BLaER1 treated with 17β-estradiol and CSF1 and Interleukin-3, amounts not matched to agents 10 nM and 100 nM (cell line): ENCODE data around the gene ZC3H8.

Source experiments
- H3K27ac ChIP-seq, 11 experiments: shearing (Covaris generic); formaldehyde crosslinking; 2 replicates each; pipeline ENCODE4 v1.8.1; 2022
- H3K27me3 ChIP-seq, 11 experiments: shearing (Covaris generic); formaldehyde crosslinking; 2 replicates each; pipeline ENCODE4 v1.8.1; 2022
- H3K36me3 ChIP-seq, 11 experiments: shearing (Covaris generic); formaldehyde crosslinking; 2 replicates each; pipeline ENCODE4 v1.8.1; 2022
- H3K4me1 ChIP-seq, 10 experiments: shearing (Covaris generic); formaldehyde crosslinking; 2 replicates each; pipeline ENCODE4 v1.8.1; 2022
- H3K4me2 ChIP-seq, 11 experiments: shearing (Covaris generic); formaldehyde crosslinking; 2 replicates each; pipeline ENCODE4 v1.8.1; 2022
- H3K4me3 ChIP-seq, 10 experiments: shearing (Covaris generic); formaldehyde crosslinking; 2 replicates each; pipeline ENCODE4 v1.8.1; 2022
- H3K9ac ChIP-seq, 11 experiments: shearing (Covaris generic); formaldehyde crosslinking; 2 replicates each; pipeline ENCODE4 v1.8.1; 2022
- H3K9me3 ChIP-seq, 11 experiments: shearing (Covaris generic); formaldehyde crosslinking; replicated peaks in 1 of 11; 2 replicates each; pipeline ENCODE4 v1.8.1; 2022
- H4K20me1 ChIP-seq, 11 experiments: shearing (Covaris generic); formaldehyde crosslinking; 2 replicates each; pipeline ENCODE4 v1.8.1; 2022
- Cebpa-rat ChIP-seq, 11 experiments: shearing (Covaris generic); IDR thresholded peaks; 2 replicates each; pipeline ENCODE4 v1.8.1; 2022

The ZC3H8 gene

DNA sequence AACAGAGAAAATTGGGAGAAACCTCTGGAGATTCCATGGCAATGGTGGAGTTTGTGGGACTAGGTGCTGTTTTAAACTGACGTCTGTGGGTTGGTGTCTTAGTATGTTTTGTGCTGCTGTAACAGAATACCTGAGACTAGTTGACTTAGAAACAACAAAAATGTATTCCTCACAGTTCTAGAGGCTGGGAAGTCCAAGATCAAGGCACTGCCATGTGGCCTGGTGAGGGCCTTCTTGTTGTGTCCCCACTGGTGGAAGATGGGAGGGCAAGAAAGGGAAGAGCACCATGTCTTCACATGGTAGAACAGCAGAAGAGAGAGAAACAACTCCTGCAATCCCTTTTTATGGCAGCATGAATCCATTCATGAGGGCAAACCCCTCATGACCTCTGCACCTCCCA is 13.7 kb upstream of the ZC3H8 start:
- Histone ChIP-seq H3K27ac (no peak overlapping the region), H3K9ac (no peak overlapping the region), H3K4me1 (peaks cover 0 to 3% (median 0%) of the 10 kb centered on the region in 10 experiments; a peak in 4 of 20 replicates), H3K27me3 (no peaks in the 10 kb centered on the region), H3K36me3 (no peaks in the 10 kb centered on the region), H3K4me3 (no peak overlapping the region), H3K9me3 (peaks cover under 1 to 12% (median 6%) of the 10 kb centered on the region in 11 experiments; a peak in 15 of 22 replicates), H4K20me1 (no peaks in the 10 kb centered on the region), H3K4me2 (no peak overlapping the region)
- TF ChIP-seq Cebpa-rat (IDR thresholded peaks at IDR 0.05), result no peak

- Histone ChIP-seq H4K20me1 (no peaks in the 10 kb centered on the region), H3K36me3 (no peaks in the 10 kb centered on the region; a peak in 2 of 22 replicates), H3K4me1 (peaks cover 0 to 7% (median under 1%) of the 10 kb centered on the region in 10 experiments; a peak in 8 of 20 replicates), H3K9ac (no peak overlapping the region), H3K27ac (no peak overlapping the region), H3K4me3 (no peak overlapping the region), H3K4me2 (no peak overlapping the region), H3K27me3 (no peaks in the 10 kb centered on the region), H3K9me3 (peaks cover 19 to 24% (median 21%) of the 10 kb centered on the region in 11 experiments)
- no peak for TF ChIP-seq Cebpa-rat (IDR thresholded peaks at IDR 0.05)
Observed at GRCh38 chr2:112262876-112263275, 8.0 kb upstream of the ZC3H8 start.

DNA sequence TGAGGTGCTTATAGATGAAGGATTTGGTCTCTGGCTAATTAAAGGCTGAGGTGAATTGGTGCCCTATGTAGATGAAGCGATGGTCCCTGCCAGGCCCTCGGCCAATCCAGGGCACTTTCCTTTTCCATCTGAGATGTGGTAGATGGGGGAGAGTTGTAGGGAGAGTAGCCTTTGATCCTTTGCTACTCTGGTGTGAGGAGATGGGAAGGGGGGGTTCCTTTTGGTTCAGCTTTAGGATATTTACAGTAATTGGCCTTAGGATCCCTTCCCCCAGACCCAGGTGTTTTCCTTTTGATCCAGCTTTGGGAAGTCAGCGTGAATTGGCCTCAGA is 5.4 kb upstream of the ZC3H8 start:
- H3K4me2 ChIP-seq, result no peak overlapping the region

DNA sequence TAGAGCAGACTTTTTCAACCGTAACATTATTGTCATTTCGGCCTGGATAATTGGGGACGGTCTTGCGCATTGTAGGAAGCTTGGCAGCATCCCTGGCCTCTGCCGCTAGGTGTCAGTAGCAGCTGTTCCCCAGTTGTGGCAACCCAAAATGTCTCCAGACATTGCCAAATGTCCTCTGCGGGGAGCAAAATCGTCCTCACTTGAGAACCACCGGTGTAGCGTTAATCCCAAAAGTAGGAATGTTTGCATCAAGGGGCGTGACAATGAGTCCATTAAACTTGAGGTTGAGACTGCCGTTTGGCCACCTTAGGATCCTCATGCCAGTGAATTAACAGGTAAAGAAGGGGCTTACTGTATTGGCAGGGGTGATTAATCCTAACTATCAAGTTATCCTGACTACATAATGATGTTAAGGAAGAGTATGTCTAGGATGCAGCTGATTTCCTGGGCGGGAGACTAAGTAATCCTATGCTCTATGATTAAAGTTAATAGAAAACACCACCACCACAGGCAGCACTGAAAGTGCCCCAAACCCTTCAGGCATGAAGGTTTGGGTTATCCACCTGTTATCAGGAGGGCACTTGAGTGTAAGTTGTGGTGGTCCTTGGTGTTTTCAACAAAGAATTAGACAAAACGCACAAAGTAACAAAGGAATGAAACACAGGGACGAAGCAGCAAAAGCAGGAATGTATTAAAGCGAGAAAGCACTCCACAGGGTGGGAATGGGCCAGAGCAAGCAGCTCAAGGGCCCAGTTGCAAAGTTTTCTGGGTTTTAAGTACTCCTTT is 4.9 kb upstream of the ZC3H8 start:
- TF ChIP-seq Cebpa-rat (IDR thresholded peaks at IDR 0.05), result no peak
- H3K4me1 ChIP-seq, result peaks cover 10 to 31% (median 21%) of the 10 kb centered on the region in 10 experiments; a peak in 19 of 20 replicates
- no peak overlapping the region for H3K9ac ChIP-seq
- no peaks in the 10 kb centered on the region; a peak in 2 of 22 replicates for H3K36me3 ChIP-seq
- peaks cover 19 to 24% (median 21%) of the 10 kb centered on the region in 11 experiments for H3K9me3 ChIP-seq
- no peaks in the 10 kb centered on the region for H4K20me1 ChIP-seq
- H3K27me3 ChIP-seq, result no peaks in the 10 kb centered on the region
- no peak overlapping the region for H3K27ac ChIP-seq
- no peak overlapping the region for H3K4me3 ChIP-seq
- peak overlapping the region in 8 of 11 experiments; percentile 2 to 65 (median 26); a peak in 6 of 22 replicates for H3K4me2 ChIP-seq

More for the DNA sequence above, 5.4 kb upstream of the ZC3H8 start:
- H4K20me1 ChIP-seq, result no peaks in the 10 kb centered on the region
- H3K4me3 ChIP-seq, result no peak overlapping the region
- peaks cover 19 to 24% (median 21%) of the 10 kb centered on the region in 11 experiments for H3K9me3 ChIP-seq
- no peak for TF ChIP-seq Cebpa-rat (IDR thresholded peaks at IDR 0.05)
- H3K27ac ChIP-seq, result no peak overlapping the region
- H3K27me3 ChIP-seq, result no peaks in the 10 kb centered on the region
- no peak overlapping the region for H3K9ac ChIP-seq
- H3K36me3 ChIP-seq, result no peaks in the 10 kb centered on the region; a peak in 2 of 22 replicates
- H3K4me1 ChIP-seq, result peaks cover 8 to 29% (median 18%) of the 10 kb centered on the region in 10 experiments; a peak in 19 of 20 replicates

DNA sequence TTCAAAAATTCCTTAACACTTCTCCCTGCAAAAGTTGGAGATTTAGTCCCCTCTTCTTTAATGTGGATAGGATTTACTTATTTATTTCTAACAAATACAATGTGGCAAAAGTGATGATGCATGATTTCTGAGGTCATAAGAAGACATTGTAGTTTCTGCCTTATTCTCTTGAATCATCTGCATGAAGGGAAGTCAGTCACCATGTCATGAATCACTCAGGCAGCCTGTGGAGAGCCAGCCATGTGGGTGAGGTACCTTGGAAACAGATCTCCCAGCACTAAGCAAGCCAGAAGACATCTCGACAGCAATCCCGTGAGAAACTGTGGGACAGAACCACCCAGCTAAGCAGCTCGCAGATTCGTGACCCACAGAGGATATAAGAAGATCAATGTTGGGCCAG is 2.7 kb upstream of the ZC3H8 start:
- peak overlapping the region in 4 of 11 experiments; percentile 29 to 95 (median 64); a peak in 6 of 22 replicates for H3K4me2 ChIP-seq
- TF ChIP-seq Cebpa-rat (IDR thresholded peaks at IDR 0.05), result no peak
- peaks cover 9 to 14% (median 10%) of the 10 kb centered on the region in 11 experiments for H3K9me3 ChIP-seq

GRCh38 chr2:112256654-112257053 is 1.8 kb upstream of the ZC3H8 start:
- Histone ChIP-seq H3K4me2 (peak overlapping the region in 8 of 11 experiments; percentile 77 to 95 (median 93); a peak in 15 of 22 replicates), H3K9me3 (peaks cover 0 to 5% (median under 1%) of the 10 kb centered on the region in 11 experiments; a peak in 12 of 22 replicates), H3K4me1 (peaks cover 31 to 57% (median 44%) of the 10 kb centered on the region in 10 experiments), H3K36me3 (peaks cover 0 to 2% (median 0%) of the 10 kb centered on the region in 11 experiments; a peak in 3 of 22 replicates), H3K27me3 (no peaks in the 10 kb centered on the region), H3K27ac (no peak overlapping the region), H3K4me3 (no peak overlapping the region), H4K20me1 (peaks cover 0 to 7% (median 0%) of the 10 kb centered on the region in 11 experiments; a peak in 4 of 22 replicates), H3K9ac (no peak overlapping the region)
- TF ChIP-seq Cebpa-rat (IDR thresholded peaks at IDR 0.05), result no peak

More for the DNA sequence above, 2.7 kb upstream of the ZC3H8 start:
- Histone ChIP-seq H3K9ac (no peak overlapping the region), H4K20me1 (peaks cover 0 to 2% (median 0%) of the 10 kb centered on the region in 11 experiments; a peak in 3 of 22 replicates), H3K27ac (peak overlapping the region in 2 of 11 experiments; percentile 22 to 41; a peak in 2 of 22 replicates), H3K27me3 (no peaks in the 10 kb centered on the region), H3K4me3 (no peak overlapping the region), H3K36me3 (no peaks in the 10 kb centered on the region; a peak in 2 of 22 replicates), H3K4me1 (peaks cover 27 to 49% (median 38%) of the 10 kb centered on the region in 10 experiments)

GRCh38 chr2:112255875-112256274 is 1.0 kb upstream of the ZC3H8 start:
- Histone ChIP-seq H3K4me3 (no peak overlapping the region; a peak in 1 of 20 replicates), H4K20me1 (peaks cover 0 to 10% (median 0%) of the 10 kb centered on the region in 11 experiments; a peak in 4 of 22 replicates), H3K27ac (peak overlapping the region in 5 of 11 experiments; percentile 1 to 86 (median 20); a peak in 6 of 22 replicates), H3K4me1 (peaks cover 31 to 62% (median 46%) of the 10 kb centered on the region in 10 experiments), H3K36me3 (peaks cover 0 to 10% (median 5%) of the 10 kb centered on the region in 11 experiments; a peak in 7 of 22 replicates), H3K4me2 (peak overlapping the region; percentile 55 to 95 (median 90); a peak in 20 of 22 replicates), H3K9ac (no peak overlapping the region), H3K27me3 (no peaks in the 10 kb centered on the region), H3K9me3 (no peaks in the 10 kb centered on the region)
- TF ChIP-seq Cebpa-rat (IDR thresholded peaks at IDR 0.05), result no peak

- H4K20me1 ChIP-seq, result peaks cover 0 to 14% (median 0%) of the 10 kb centered on the region in 11 experiments; a peak in 4 of 22 replicates
- H3K4me1 ChIP-seq, result peaks cover 30 to 62% (median 46%) of the 10 kb centered on the region in 10 experiments
- H3K27ac ChIP-seq, result no peak overlapping the region
- peaks cover 14 to 35% (median 29%) of the 10 kb centered on the region in 11 experiments for H3K36me3 ChIP-seq
- H3K9ac ChIP-seq, result 0 out of 22 replicates have a peak overlapping the region, but pooled peaks of 1 of the 11 experiments have one; percentile 87
- peak overlapping the region in 6 of 10 experiments; percentile 66 to 77 (median 70); a peak in 10 of 20 replicates for H3K4me3 ChIP-seq
- H3K9me3 ChIP-seq, result peaks cover 0 to 20% (median 13%) of the 10 kb centered on the region in 11 experiments; a peak in 18 of 22 replicates
- H3K27me3 ChIP-seq, result no peaks in the 10 kb centered on the region
- TF ChIP-seq Cebpa-rat (IDR thresholded peaks at IDR 0.05), result no peak
- H3K4me2 ChIP-seq, result peak overlapping the region; percentile 69 to 95 (median 90); a peak in 21 of 22 replicates
Observed at GRCh38 chr2:112253261-112253815, 1.5 kb downstream of the ZC3H8 start.
